Measurements from ENCODE around the gene SORCS2.

DNA sequence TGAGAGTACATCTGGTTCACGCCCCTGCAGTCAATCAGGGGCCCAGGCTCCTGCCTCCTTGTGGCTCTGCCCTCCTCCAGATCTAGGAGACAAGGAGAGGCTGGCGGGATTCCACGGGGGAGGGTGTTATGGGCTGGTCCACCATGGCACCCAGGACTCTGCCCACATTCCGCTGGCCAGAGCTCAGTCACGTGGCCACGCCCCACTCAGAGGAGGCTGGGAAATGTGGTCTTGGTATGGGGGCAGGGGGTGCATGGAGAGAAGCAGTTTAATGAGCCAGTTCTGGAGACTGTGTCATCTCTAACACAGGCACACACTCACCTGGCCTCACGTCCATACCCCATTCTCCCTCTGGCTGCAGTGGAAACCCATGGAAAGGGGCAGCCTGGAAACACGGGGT lies 273.9 kb downstream of the SORCS2 start:
- TF ChIP-seq ZNF274 (CRISPR knock-in tag; IDR thresholded peaks at IDR 0.05) (no peak), ZNF747 (CRISPR knock-in tag; IDR thresholded peaks at IDR 0.05; ENCODE audit: borderline replicate concordance) (no peak), CTCF (CRISPR knock-in tag; IDR thresholded peaks at IDR 0.05) (no peak), TP53 (CRISPR knock-in tag; conservative IDR thresholded peaks at IDR 0.05) (no peak), HDAC6 (IDR thresholded peaks at IDR 0.05; ENCODE audit: low read depth, low read length) (no peak), CBX5 (CRISPR knock-in tag; IDR thresholded peaks at IDR 0.05; ENCODE audit: borderline replicate concordance) (no peak), NFE2L2 (IDR thresholded peaks at IDR 0.05; ENCODE audit: low read length) (no peak), EP300 (IDR thresholded peaks at IDR 0.05; ENCODE audit: low read depth in 2 of 2, low read length in 2 of 2) (no peak), EP300 (CRISPR knock-in tag; IDR thresholded peaks at IDR 0.05; ENCODE audit: borderline replicate concordance) (no peak), ZBTB2 (CRISPR knock-in tag; IDR thresholded peaks at IDR 0.05; ENCODE audit: low read depth) (no peak), TEAD2 (CRISPR knock-in tag; IDR thresholded peaks at IDR 0.05) (no peak)
- TF ChIP-seq, protein P1, sequence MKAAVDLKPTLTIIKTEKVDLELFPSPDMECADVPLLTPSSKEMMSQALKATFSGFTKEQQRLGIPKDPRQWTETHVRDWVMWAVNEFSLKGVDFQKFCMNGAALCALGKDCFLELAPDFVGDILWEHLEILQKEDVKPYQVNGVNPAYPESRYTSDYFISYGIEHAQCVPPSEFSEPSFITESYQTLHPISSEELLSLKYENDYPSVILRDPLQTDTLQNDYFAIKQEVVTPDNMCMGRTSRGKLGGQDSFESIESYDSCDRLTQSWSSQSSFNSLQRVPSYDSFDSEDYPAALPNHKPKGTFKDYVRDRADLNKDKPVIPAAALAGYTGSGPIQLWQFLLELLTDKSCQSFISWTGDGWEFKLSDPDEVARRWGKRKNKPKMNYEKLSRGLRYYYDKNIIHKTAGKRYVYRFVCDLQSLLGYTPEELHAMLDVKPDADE (CRISPR knock-in tag; IDR thresholded peaks at IDR 0.05): no peak
- TF ChIP-seq, protein P2, sequence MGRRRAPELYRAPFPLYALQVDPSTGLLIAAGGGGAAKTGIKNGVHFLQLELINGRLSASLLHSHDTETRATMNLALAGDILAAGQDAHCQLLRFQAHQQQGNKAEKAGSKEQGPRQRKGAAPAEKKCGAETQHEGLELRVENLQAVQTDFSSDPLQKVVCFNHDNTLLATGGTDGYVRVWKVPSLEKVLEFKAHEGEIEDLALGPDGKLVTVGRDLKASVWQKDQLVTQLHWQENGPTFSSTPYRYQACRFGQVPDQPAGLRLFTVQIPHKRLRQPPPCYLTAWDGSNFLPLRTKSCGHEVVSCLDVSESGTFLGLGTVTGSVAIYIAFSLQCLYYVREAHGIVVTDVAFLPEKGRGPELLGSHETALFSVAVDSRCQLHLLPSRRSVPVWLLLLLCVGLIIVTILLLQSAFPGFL (CRISPR knock-in tag; IDR thresholded peaks at IDR 0.05): no peak
